GM19328 (cell line): ENCODE data around the gene KRTAP9-3.
"Not testable (repeated sequence)": the region's sequence is repeated elsewhere in the genome, so short reads cannot be mapped to it uniquely, and the experiment has no call there.

ENCODE experiments used
- ATAC-seq: cut with Tn5 transposase; IDR thresholded peaks from one replicate; pipeline ENCODE4 v1.9.1; 2021; ENCODE audit warnings: mild to moderate bottlenecking, moderate library complexity; ENCODE audit not compliant: unreplicated experiment

Gene KRTAP9-3, protein sequence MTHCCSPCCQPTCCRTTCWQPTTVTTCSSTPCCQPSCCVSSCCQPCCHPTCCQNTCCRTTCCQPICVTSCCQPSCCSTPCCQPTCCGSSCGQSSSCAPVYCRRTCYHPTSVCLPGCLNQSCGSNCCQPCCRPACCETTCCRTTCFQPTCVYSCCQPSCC

DNA sequence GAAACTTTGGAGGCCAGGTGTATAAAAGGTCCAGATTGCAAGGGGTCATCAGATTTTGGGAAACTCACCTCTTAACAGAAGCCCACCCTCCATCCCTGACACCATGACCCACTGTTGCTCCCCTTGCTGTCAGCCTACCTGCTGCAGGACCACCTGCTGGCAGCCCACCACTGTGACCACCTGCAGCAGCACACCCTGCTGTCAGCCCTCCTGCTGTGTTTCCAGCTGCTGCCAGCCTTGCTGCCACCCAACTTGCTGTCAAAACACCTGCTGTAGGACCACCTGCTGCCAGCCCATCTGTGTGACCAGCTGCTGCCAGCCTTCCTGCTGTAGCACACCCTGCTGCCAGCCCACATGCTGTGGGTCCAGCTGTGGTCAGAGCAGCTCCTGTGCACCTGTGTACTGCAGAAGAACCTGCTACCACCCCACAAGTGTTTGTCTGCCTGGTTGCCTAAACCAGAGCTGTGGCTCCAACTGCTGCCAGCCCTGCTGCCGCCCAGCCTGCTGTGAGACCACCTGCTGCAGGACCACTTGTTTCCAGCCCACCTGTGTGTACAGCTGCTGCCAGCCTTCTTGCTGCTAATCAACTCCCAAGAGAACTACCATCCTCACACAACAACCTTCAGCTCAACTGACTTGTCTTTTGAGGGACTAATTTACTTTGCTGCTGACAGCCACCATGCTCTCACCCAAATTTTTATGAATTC, at the start of gene KRTAP9-3:
TSS of gene KRTAP9-3 (plus strand) at position 51 of the 707 bp plus-strand sequence. CDS start at position 104, 53 bp downstream.
- not testable (repeated sequence) for ATAC-seq

- no peak for ATAC-seq
These were observed 47.7 kb upstream of the KRTAP9-3 start, which contains the start of gene KRTAP4-1 for GRCh38 chr17:41184480-41184961. Gene KRTAP4-1 (minus strand): TSS chr17:41184911. CDS start chr17:41184854, 57 bp downstream.

GRCh38 chr17:41185001-41185400, 47.2 kb upstream of the KRTAP9-3 start:
- no peak for ATAC-seq

- no peak for ATAC-seq
These were observed 45.4 kb upstream of the KRTAP9-3 start for GRCh38 chr17:41186872-41187271.

DNA sequence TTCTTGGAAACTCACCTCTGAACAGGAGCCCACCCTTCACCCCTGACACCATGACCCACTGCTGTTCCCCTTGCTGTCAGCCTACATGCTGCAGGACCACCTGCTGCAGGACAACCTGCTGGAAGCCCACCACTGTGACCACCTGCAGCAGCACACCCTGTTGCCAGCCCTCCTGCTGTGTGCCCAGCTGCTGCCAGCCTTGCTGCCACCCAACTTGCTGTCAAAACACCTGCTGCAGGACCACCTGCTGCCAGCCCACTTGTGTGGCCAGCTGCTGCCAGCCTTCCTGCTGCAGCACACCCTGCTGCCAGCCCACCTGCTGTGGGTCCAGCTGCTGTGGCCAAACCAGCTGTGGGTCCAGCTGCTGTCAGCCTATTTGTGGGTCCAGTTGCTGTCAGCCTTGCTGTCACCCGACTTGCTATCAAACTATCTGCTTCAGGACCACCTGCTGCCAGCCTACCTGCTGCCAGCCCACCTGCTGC, 42.4 kb upstream of the KRTAP9-3 start, which contains the start of gene KRTAP9-1:
TSS of gene KRTAP9-1 (plus strand) at position 51 of the 482 bp plus-strand sequence. CDS start at position 51, 0 bp downstream.
- not testable (repeated sequence) for ATAC-seq

- no peak for ATAC-seq
These were observed 41.9 kb upstream of the KRTAP9-3 start for GRCh38 chr17:41190328-41190727.

GRCh38 chr17:41196068-41196467, 36.2 kb upstream of the KRTAP9-3 start:
- no peak for ATAC-seq

GRCh38 chr17:41199421-41200078, 32.7 kb upstream of the KRTAP9-3 start:
- no peak for ATAC-seq

- no peak for ATAC-seq
These were observed 20.3 kb upstream of the KRTAP9-3 start for GRCh38 chr17:41211845-41212466.

GRCh38 chr17:41212524-41213169, 19.6 kb upstream of the KRTAP9-3 start:
- ATAC-seq, result no peak

GRCh38 chr17:41215681-41216080, 16.6 kb upstream of the KRTAP9-3 start:
- no peak for ATAC-seq

DNA sequence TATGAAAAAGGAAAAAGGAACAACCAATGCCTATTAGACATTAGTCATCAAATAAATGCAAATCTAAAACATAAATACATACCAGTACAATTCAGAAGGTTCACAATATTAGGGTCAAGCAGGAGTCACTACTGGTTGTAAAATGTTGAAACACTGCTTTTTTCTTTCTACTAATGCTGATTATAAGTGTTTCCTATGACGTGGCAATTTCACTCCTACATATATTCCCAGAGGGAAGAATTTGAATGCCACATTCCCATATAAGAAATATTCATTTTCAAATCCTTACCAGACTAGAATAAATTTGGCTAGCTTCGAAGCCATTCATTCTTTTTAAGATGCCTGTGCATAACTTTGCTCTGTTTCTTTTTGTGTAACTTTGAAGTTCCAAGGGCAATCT, 8.4 kb upstream of the KRTAP9-3 start:
- ATAC-seq, result no peak

DNA sequence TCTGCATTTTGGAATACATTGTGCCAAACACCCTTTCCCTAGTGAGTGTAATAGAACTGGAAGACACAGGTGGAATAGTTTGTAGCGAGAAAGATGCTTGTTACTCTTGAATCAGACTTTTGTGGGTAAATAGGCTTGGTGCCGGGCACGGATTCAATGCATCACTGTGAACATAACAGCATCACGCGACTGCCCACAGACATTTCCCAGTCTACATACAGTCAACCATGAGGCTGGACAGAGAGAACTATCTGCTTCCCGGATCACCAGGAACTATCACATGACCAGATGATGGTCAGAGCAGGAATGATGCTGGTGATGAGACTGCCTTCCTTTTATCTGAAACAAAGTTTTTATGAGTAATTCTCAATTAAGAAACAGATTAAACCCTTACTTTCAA, 6.2 kb upstream of the KRTAP9-3 start:
- ATAC-seq, result no peak

- not testable (repeated sequence) for ATAC-seq
These were observed 5.6 kb upstream of the KRTAP9-3 start, which contains the start of gene KRTAP9-2 for GRCh38 chr17:41226598-41227095. Gene KRTAP9-2 (plus strand): TSS chr17:41226648. CDS start chr17:41226655, 7 bp downstream.

GRCh38 chr17:41230094-41230493, 2.2 kb upstream of the KRTAP9-3 start:
- no peak for ATAC-seq

- ATAC-seq, result no peak
These were observed 518 bp upstream of the KRTAP9-3 start for GRCh38 chr17:41231731-41232130.

- ATAC-seq, result not testable (repeated sequence)
These were observed 4.9 kb downstream of the KRTAP9-3 start for GRCh38 chr17:41237116-41237515.

GRCh38 chr17:41237949-41238437, 5.7 kb downstream of the KRTAP9-3 start, which contains the start of gene KRTAP9-8:
Gene KRTAP9-8 (plus strand): TSS chr17:41237999. CDS start chr17:41238052, 53 bp downstream.
- not testable (repeated sequence) for ATAC-seq

DNA sequence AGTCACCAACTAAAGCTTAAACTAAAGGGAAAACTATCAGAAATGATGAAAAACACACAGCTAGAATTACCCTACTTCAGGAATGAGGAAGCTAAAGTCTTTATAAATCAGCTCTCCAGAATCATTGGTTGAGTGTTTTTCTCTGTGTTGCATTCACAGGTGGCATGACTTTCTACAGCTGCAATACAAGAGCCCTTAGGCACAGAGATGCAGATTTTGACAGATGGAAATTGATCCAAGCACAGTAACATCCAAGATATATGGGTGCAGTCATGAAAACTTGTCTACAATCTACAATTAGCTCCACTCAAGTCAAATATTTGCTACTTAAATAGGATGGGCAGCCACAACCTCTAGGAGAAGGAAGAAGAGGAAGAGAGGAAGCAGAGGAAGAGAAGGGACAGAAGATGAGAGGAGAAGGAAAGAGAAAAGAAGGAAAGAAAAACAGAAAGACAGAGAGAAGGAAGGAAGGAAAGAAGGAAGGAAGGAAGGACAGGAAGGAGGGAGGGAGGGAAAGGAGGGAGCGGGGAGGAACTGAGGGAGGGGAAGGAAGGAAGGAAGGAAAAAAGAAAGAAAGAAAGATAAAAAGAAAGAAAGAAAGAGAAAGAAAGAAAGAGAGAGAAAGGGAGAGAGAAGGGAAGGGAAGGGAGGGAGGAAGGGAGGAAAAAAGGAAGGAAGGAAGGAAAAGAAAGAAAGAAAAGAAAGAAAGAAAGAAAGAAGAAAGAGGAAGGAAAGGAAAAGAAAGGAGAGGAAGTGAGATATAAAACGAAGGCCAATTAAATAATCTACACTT, 14.9 kb downstream of the KRTAP9-3 start:
- ATAC-seq, result not testable (repeated sequence)
